Pancreas (tissue), 10 donors: Measurements from ENCODE around the gene TRMT11. TPM values are rescaled to one million over a fixed set of nuclear protein-coding genes. Genes with fewer than 3 reads are reported as not detected.
A peak's percentile ranks its signal among the peaks of the same experiment; 100 is the strongest.
"Not testable (repeated sequence)": the region's sequence is repeated elsewhere in the genome, so short reads cannot be mapped to it uniquely, and the experiment has no call there.

Experiments
- ATAC-seq, 4 donors: fragments of 200-7000 bp; cut with Tn5 transposase; one replicate each; pipeline versions ENCODE4 v1.8.0 to v1.9.1; 2020; ENCODE audit warnings: mild to moderate bottlenecking in 4 of 4, moderate library complexity in 4 of 4
- DNase-seq, 6 donors: peaks; one replicate each; pipeline ENCODE4 v3.0.0-alpha.2; 2020
- FAIRE-seq: peaks from 2 replicates; lab custom pipeline; 2012; peaks lifted over from hg19 to GRCh38; lab: Jason Lieb, UNC
- H3K27ac ChIP-seq, 4 donors: fragments of 200-600 bp; sonication (generic); 1 replicate in 3 of 4; 2 replicates in 1 of 4; pipeline versions ENCODE4 v1.5.0 to v1.8.0; 2020
- H3K27me3 ChIP-seq, 4 donors: fragments of 200-600 bp; one replicate each; pipeline ENCODE4 v1.8.0; 2021
- H3K36me3 ChIP-seq, 3 donors: fragments of 200-600 bp; sonication (generic) in 1 of 3; one replicate each; pipeline versions ENCODE4 v1.5.0 to v1.8.0; 2020 to 2021
- H3K4me1 ChIP-seq, 3 donors: fragments of 200-600 bp; one replicate each; pipeline ENCODE4 v1.8.0; 2021
- H3K4me3 ChIP-seq, 4 donors: fragments of 200-600 bp; sonication (generic) in 2 of 4; one replicate each; pipeline versions ENCODE4 v1.5.0 to v1.8.0; 2020 to 2021
- H3K9me3 ChIP-seq, 4 donors: fragments of 200-600 bp; one replicate each; pipeline ENCODE4 v1.8.0; 2021
- CTCF ChIP-seq, 4 donors: fragments of 200-600 bp; sonication (generic) in 3 of 4; IDR thresholded peaks; one replicate each; pipeline versions ENCODE4 v1.5.0 to v1.8.0; 2021; ENCODE audit warnings: antibody characterized with exemption in 4 of 4
- WGBS, 2 donors: extraction: QIAGEN DNeasy Blood & Tissue Kit; methylation state at CpG; one replicate each; pipeline ENCODE4 v1.1.7; 2013; 5-methylcytosine and 5-hydroxymethylcytosine counted together
- intact Hi-C, 3 donors: fragments of 100-400 bp; cut with DNase I; formaldehyde crosslinking; loops; one replicate each; pipeline versions ENCODE4 v1.11.1 to v1.14.2; 2022
- polyA plus RNA-seq, 2 donors: library from polyadenylated mRNA; stranded (reverse); fragments of 200-250 nt; gene quantifications; one replicate each; pipeline ENCODE4 v1.2.3, GENCODE V29; 2013
- total RNA-seq, 6 donors: library from RNA; stranded (reverse); fragmentation: NEBNext Ultra II Directional in 4 of 6; extraction: Animal tissue kit (Norgen Biotek cat#: 25700) in 4 of 6; gene quantifications; one replicate each; pipeline versions ENCODE4 v1.2.1 to v1.2.4, GENCODE V29; 2021 to 2023
- donor health status: healthy with polysubstance abuse.
- donor health status: DM: no; HTN: no; CAD: no; lungs with moderate emphysema.
- donor health status: DM: no; HTN: no; CAD: no.
- donor health status: control.
- donor health status: control.
- donor health status: Bipolar disorder and iron deficiency.
- donor health status: DM: yes; HTN: yes; CAD: no.
- donor health status: DM: no; HTN: no; CAD: no.
- donor health status: DM: no; HTN: no; CAD: no.
- donor health status: DM: yes; HTN: yes; CAD: no.

The TRMT11 gene
- total and polyA plus RNA-seq, 8 donors, result 6.1 to 11.6 (median 10.7) TPM

GRCh38 chr6:126010040-126010439, 23.7 kb downstream of the TRMT11 start:
- ATAC-seq, result no peak
- Histone ChIP-seq H3K27me3 (no peaks in the 10 kb centered on the region), H3K36me3 (peaks cover 0 to 34% (median 7%) of the 10 kb centered on the region in 3 donors), H3K9me3 (no peaks in the 10 kb centered on the region), H3K4me1 (no peaks in the 10 kb centered on the region), H3K4me3 (no peak overlapping the region), H3K27ac (no peak overlapping the region)
- FAIRE-seq, result no peak
- 77 to 87% methylated on average over 4 of the region's 4 CpGs for WGBS, 2 donors
- no peak for TF ChIP-seq CTCF (IDR thresholded peaks at IDR 0.05)
- intact Hi-C loops, result no loop called here
- DNase-seq, result no peak

GRCh38 chr6:126015863-126016262, 29.5 kb downstream of the TRMT11 start:
- no peaks in the 10 kb centered on the region for H3K4me1 ChIP-seq
- DNase-seq (no peak), FAIRE-seq (no peak), ATAC-seq (no peak)
- intact Hi-C loops, result no loop called here
- TF ChIP-seq CTCF (IDR thresholded peaks at IDR 0.05), result no peak
- H3K27ac ChIP-seq, result no peak overlapping the region
- no peak overlapping the region for H3K4me3 ChIP-seq
- H3K36me3 ChIP-seq, result peaks cover 0 to 43% (median 8%) of the 10 kb centered on the region in 3 donors
- no peaks in the 10 kb centered on the region for H3K9me3 ChIP-seq
- H3K27me3 ChIP-seq, result no peaks in the 10 kb centered on the region
- 91 to 96% methylated on average over 1 of the region's 1 CpG for WGBS, 2 donors

- intact Hi-C loops, result no loop called here
- WGBS, 2 donors, result 87 to 89% methylated on average over 2 of the region's 2 CpGs
- Histone ChIP-seq H3K36me3 (peaks cover 0 to 43% (median 10%) of the 10 kb centered on the region in 3 donors), H3K9me3 (no peaks in the 10 kb centered on the region), H3K27me3 (no peaks in the 10 kb centered on the region), H3K4me3 (no peak overlapping the region), H3K4me1 (no peaks in the 10 kb centered on the region), H3K27ac (no peak overlapping the region)
- DNase-seq, result no peak
- ATAC-seq, result no peak
- FAIRE-seq, result no peak
- no peak for TF ChIP-seq CTCF (IDR thresholded peaks at IDR 0.05)
Observed at GRCh38 chr6:126016591-126016990, 30.3 kb downstream of the TRMT11 start.

GRCh38 chr6:126017668-126018067, 31.3 kb downstream of the TRMT11 start:
- no peak overlapping the region for H3K4me3 ChIP-seq
- no peaks in the 10 kb centered on the region for H3K4me1 ChIP-seq
- DNase-seq, result no peak
- H3K9me3 ChIP-seq, result no peaks in the 10 kb centered on the region
- intact Hi-C loops, result no loop called here
- H3K27ac ChIP-seq, result no peak overlapping the region
- FAIRE-seq, result no peak
- no peak for TF ChIP-seq CTCF (IDR thresholded peaks at IDR 0.05)
- H3K36me3 ChIP-seq, result peaks cover 0 to 40% (median 11%) of the 10 kb centered on the region in 3 donors
- H3K27me3 ChIP-seq, result no peaks in the 10 kb centered on the region
- peak in 2 of 4 donors; percentile 39 to 44 for ATAC-seq

GRCh38 chr6:126020305-126021050, 34.1 kb downstream of the TRMT11 start:
- intact Hi-C loops, result no loop called here
- no peak for FAIRE-seq

GRCh38 chr6:126023474-126023873, 37.1 kb downstream of the TRMT11 start:
- H3K36me3 ChIP-seq, result peaks cover 2 to 34% (median 12%) of the 10 kb centered on the region in 3 donors
- FAIRE-seq, H3K4me3 ChIP-seq, H3K27me3 ChIP-seq, H3K4me1 ChIP-seq, ATAC-seq, DNase-seq, H3K27ac ChIP-seq, intact Hi-C loops, H3K9me3 ChIP-seq: not testable (repeated sequence)
- WGBS, 2 donors, result 94 to 97% methylated on average over 3 of the region's 3 CpGs

More at GRCh38 chr6:126020305-126021050, 34.1 kb downstream of the TRMT11 start:
- H3K36me3 ChIP-seq, result peaks cover 0 to 34% (median 12%) of the 10 kb centered on the region in 3 donors
- DNase-seq, result no peak
- H3K27me3 ChIP-seq, result no peaks in the 10 kb centered on the region
- TF ChIP-seq CTCF (IDR thresholded peaks at IDR 0.05), result no peak
- no peak overlapping the region for H3K27ac ChIP-seq
- no peak overlapping the region for H3K4me3 ChIP-seq
- WGBS, 2 donors, result 95 to 97% methylated on average over 5 of the region's 5 CpGs
- no peaks in the 10 kb centered on the region for H3K9me3 ChIP-seq
- no peaks in the 10 kb centered on the region for H3K4me1 ChIP-seq
- no peak for ATAC-seq
